Gastroesophageal sphincter (tissue), 4 donors: ENCODE measurements around the gene HSPA1L. TPM values are rescaled to one million over a fixed set of nuclear protein-coding genes. Genes with fewer than 3 reads are reported as not detected.
"Not testable (repeated sequence)": the region's sequence is repeated elsewhere in the genome, so short reads cannot be mapped to it uniquely, and the experiment has no call there.

ENCODE experiments used
- ATAC-seq: fragments of 150-250 bp; one replicate; pipeline ENCODE4 v1.9.1; 2016; ENCODE audit warnings: mild to moderate bottlenecking, moderate library complexity
- H3K27ac ChIP-seq, 4 donors: fragments of 200-600 bp; sonication (generic) in 3 of 4; 1 replicate in 3 of 4; 2 replicates in 1 of 4; pipeline ENCODE4 v1.5.1; 2016 to 2019
- H3K27me3 ChIP-seq: fragments of 200-600 bp; sonication (generic); one replicate; pipeline ENCODE4 v1.5.1; 2019
- H3K36me3 ChIP-seq, 2 donors: fragments of 200-600 bp; sonication (generic); one replicate each; pipeline ENCODE4 v1.5.1; 2019; ENCODE audit warnings: control low read depth in 1 of 2
- H3K4me1 ChIP-seq, 3 donors: fragments of 200-600 bp; sonication (generic); 1 replicate in 2 of 3; 2 replicates in 1 of 3; pipeline ENCODE4 v1.5.1; 2016 to 2019; ENCODE audit warnings: control low read depth in 2 of 3
- H3K4me3 ChIP-seq, 2 donors: fragments of 200-600 bp; sonication (generic); one replicate each; pipeline ENCODE4 v1.5.1; 2019; ENCODE audit warnings: mild to moderate bottlenecking in 1 of 2, moderate library complexity in 1 of 2
- H3K9me3 ChIP-seq, 3 donors: fragments of 200-600 bp; sonication (generic); one replicate each; pipeline ENCODE4 v1.5.1; 2017 to 2019; ENCODE audit warnings: control low read depth in 2 of 3
- EP300 ChIP-seq: sonication (generic); formaldehyde crosslinking; IDR thresholded peaks from one replicate; pipeline ENCODE4 v1.6.1; 2017; ENCODE audit warnings: antibody characterized with exemption, mild to moderate bottlenecking
- POLR2A ChIP-seq, 2 donors: fragments of 450-650 bp; IDR thresholded peaks; one replicate each; pipeline ENCODE4 v1.6.1; 2017; ENCODE audit warnings: antibody characterized with exemption in 2 of 2, mild to moderate bottlenecking in 2 of 2, moderate library complexity in 1 of 2
- POLR2AphosphoS5 ChIP-seq: sonication (generic); formaldehyde crosslinking; IDR thresholded peaks from one replicate; pipeline ENCODE4 v1.6.1; 2017; ENCODE audit warnings: antibody characterized with exemption
- WGBS, 2 donors: methylation state at CpG; one replicate each; pipeline ENCODE4 v1.1.5; 2018; ENCODE audit warnings: low coverage in 1 of 2; 5-methylcytosine and 5-hydroxymethylcytosine counted together
- total RNA-seq, 4 donors: library from RNA; depleted of rRNA; stranded (reverse); fragments of >200 nt; gene quantifications; one replicate each; pipeline ENCODE4 v1.1.0, GENCODE V29; 2016
- TF ChIP-seq, protein P1 (sequence below), 4 experiments: fragments of 200-600 bp in 2 of 4; fragments of 450-650 bp in 2 of 4; sonication (generic) in 1 of 4; IDR thresholded peaks; one replicate each; pipeline ENCODE4 v1.5.1; 2017 to 2019; ENCODE audit warnings: antibody characterized with exemption in 4 of 4, mild to moderate bottlenecking in 2 of 4, moderate library complexity in 2 of 4

Gene HSPA1L
- total RNA-seq, 4 donors from 2014 or later = 1.9 to 3.9 (median 2.6) TPM

GRCh38 chr6:31851485-31851832, 36.4 kb upstream of the HSPA1L start:
- TF ChIP-seq POLR2A (IDR thresholded peaks at IDR 0.05) (no peak), EP300 (no peak), POLR2AphosphoS5 (no peak)
- TF ChIP-seq, protein P1, sequence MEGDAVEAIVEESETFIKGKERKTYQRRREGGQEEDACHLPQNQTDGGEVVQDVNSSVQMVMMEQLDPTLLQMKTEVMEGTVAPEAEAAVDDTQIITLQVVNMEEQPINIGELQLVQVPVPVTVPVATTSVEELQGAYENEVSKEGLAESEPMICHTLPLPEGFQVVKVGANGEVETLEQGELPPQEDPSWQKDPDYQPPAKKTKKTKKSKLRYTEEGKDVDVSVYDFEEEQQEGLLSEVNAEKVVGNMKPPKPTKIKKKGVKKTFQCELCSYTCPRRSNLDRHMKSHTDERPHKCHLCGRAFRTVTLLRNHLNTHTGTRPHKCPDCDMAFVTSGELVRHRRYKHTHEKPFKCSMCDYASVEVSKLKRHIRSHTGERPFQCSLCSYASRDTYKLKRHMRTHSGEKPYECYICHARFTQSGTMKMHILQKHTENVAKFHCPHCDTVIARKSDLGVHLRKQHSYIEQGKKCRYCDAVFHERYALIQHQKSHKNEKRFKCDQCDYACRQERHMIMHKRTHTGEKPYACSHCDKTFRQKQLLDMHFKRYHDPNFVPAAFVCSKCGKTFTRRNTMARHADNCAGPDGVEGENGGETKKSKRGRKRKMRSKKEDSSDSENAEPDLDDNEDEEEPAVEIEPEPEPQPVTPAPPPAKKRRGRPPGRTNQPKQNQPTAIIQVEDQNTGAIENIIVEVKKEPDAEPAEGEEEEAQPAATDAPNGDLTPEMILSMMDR (IDR thresholded peaks at IDR 0.05) = no peak
- no peaks in the 10 kb centered on the region for H3K9me3 ChIP-seq
- H3K4me1 ChIP-seq = no peaks in the 10 kb centered on the region
- ATAC-seq = no peak
- no peaks in the 10 kb centered on the region for H3K27me3 ChIP-seq
- no peaks in the 10 kb centered on the region for H3K36me3 ChIP-seq
- H3K27ac ChIP-seq = no peak overlapping the region
- 59 to 80% methylated on average over 1 to 2 of the region's 2 CpGs for WGBS, 2 donors
- no peak overlapping the region for H3K4me3 ChIP-seq

DNA sequence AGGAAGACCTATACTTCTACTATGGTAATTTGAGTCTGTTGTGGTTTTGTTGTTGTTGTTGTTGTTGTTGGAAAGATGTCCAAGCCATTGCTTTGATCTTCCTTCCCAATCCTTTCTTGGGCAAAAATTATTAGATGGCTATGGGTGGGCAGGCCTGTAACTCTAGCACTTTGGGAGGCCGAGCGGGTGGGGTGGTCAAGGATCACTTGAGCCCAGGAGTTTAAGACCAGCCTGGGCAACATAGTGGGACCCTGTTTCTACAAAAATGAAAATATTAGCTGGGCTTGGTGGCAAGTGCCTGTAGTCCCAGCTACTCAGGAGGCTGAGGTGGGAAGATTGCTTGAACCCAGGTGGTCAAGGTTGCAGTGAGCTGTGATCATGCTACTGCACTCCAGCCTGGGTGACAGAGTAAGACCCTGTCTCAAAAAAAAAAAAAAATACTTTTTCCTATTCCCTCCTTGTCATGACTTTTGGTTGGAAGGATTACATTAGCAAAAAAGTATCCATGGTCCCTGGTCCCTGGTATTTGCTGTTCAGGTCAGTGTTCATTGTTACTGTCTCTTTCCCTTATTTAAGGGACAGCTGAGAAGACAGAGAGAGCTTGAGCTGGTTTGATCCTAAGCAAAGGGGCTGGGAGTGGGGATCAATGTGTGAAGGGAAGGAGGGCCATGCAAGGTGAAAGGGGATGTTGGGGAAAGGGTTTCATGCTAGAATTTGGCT, 35.8 kb upstream of the HSPA1L start:
- Histone ChIP-seq H3K4me3 (no peak overlapping the region), H3K36me3 (no peaks in the 10 kb centered on the region), H3K27ac (no peak overlapping the region), H3K4me1 (no peaks in the 10 kb centered on the region), H3K9me3 (no peaks in the 10 kb centered on the region), H3K27me3 (no peaks in the 10 kb centered on the region)
- TF ChIP-seq, protein P1 (IDR thresholded peaks at IDR 0.05) = no peak
- TF ChIP-seq POLR2A (IDR thresholded peaks at IDR 0.05) (no peak), POLR2AphosphoS5 (no peak)
- 100% methylated on average over 2 of the region's 2 CpGs; no CpG with 5 or more reads in 1 of the 2 donors for WGBS, 2 donors
- no peak for ATAC-seq

DNA sequence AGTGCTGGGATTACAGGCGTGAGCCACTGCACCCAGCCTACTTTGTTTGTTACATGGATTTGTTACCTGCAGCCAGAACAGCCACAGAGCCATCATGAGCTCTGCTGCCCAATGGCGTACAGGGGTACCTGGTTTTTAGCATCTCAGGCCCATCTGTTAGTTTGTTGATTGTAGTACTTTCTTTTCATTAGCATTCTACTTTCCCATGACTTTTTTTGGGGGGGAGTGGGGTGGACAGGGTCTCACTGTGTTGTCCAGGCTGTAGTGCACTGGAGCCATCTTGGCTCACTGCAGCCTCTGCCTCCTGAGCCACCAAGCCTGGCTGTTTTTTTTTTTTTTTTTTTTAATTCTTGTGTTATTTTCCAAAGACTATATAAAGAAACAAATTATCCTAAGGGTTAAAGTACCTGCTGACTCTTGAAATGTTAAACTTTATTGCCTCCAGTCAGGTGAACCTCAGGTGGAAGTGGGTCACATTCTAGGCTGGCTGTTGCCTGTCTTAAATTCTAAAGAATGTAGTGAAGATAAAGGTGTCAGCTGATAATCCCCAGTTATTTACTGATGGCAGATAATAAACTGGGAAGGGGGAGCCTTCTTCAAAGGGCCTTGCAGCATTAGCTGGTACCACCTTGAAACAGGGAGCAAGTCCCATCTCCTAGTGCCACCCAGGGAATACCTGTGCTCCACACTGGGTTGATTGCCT, 32.3 kb upstream of the HSPA1L start:
- H3K9me3 ChIP-seq = no peaks in the 10 kb centered on the region
- H3K4me1 ChIP-seq = no peaks in the 10 kb centered on the region
- TF ChIP-seq POLR2A (IDR thresholded peaks at IDR 0.05) (no peak), EP300 (no peak), POLR2AphosphoS5 (no peak)
- TF ChIP-seq, protein P1 (IDR thresholded peaks at IDR 0.05) = no peak
- 63 to 100% methylated on average over 1 to 2 of the region's 2 CpGs for WGBS, 2 donors
- no peak overlapping the region for H3K4me3 ChIP-seq
- no peak for ATAC-seq
- peaks cover 0 to 8% of the 10 kb centered on the region in 2 donors for H3K36me3 ChIP-seq
- no peak overlapping the region for H3K27ac ChIP-seq
- no peaks in the 10 kb centered on the region for H3K27me3 ChIP-seq

DNA sequence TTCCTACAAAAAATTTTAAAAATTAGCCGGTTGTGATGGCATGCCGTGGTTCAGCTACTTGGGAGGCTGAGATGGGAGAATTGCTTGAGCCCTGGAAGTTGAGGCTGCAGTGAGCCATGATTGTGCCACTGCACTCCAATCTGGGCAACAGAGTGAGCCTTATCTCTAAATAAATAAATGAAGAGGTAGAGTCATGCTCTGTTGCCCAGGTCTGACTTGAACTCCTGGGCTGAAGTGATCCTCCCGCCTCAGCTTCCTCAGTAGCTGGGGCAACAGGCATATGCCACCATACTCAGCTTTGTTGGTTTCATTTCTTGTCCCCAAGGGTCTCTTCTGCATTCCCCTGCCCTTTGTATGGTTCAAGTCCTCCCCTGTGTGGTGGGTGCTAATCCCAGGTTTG, 29.4 kb upstream of the HSPA1L start:
- Histone ChIP-seq H3K27ac (no peak overlapping the region), H3K36me3 (peaks cover 0 to 31% of the 10 kb centered on the region in 2 donors), H3K9me3 (no peaks in the 10 kb centered on the region), H3K4me3 (no peak overlapping the region), H3K27me3 (no peaks in the 10 kb centered on the region), H3K4me1 (no peaks in the 10 kb centered on the region)
- TF ChIP-seq, protein P1 (IDR thresholded peaks at IDR 0.05) = no peak
- no peak for TF ChIP-seq POLR2AphosphoS5
- no peak for TF ChIP-seq EP300
- TF ChIP-seq POLR2A (IDR thresholded peaks at IDR 0.05) = no peak
- WGBS, 2 donors = 97% methylated on average over 3 of the region's 3 CpGs; no CpG with 5 or more reads in 1 of the 2 donors
- no peak for ATAC-seq

DNA sequence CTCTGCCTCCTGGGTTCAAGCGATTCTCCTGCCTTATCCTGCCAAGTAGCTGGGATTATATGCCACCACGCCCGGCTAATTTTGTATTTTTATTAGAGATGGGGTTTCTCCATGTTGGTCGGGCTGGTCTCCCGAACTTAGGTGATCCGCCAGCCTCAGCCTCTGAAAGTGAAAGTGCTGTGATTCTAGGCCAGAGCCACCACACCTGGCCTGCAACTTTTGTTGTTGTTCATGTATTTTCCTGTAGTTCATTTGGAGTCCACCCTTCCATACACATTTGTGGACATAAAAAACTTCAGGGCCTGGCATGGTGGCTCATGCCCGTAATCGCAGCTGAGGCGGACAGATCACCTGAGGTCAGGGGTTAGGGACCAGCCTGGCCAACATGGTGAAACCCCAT, 27.0 kb upstream of the HSPA1L start:
- no peak for TF ChIP-seq POLR2AphosphoS5
- TF ChIP-seq EP300 = no peak
- TF ChIP-seq, protein P1 (IDR thresholded peaks at IDR 0.05) = no peak
- no peak for TF ChIP-seq POLR2A (IDR thresholded peaks at IDR 0.05)
- Histone ChIP-seq H3K36me3 (peaks cover 0 to 56% of the 10 kb centered on the region in 2 donors), H3K27me3 (no peaks in the 10 kb centered on the region), H3K4me1 (peaks cover 0 to 21% (median 4%) of the 10 kb centered on the region in 3 donors), H3K4me3 (no peak overlapping the region), H3K27ac (no peak overlapping the region), H3K9me3 (no peaks in the 10 kb centered on the region)
- no peak for ATAC-seq
- WGBS, 2 donors = 91 to 93% methylated on average over 3 to 6 of the region's 9 CpGs

- H3K4me1 ChIP-seq = peaks cover 4 to 39% (median 17%) of the 10 kb centered on the region in 3 donors
- peaks cover 0 to 61% of the 10 kb centered on the region in 2 donors for H3K36me3 ChIP-seq
- H3K4me3 ChIP-seq, H3K27ac ChIP-seq, H3K27me3 ChIP-seq, ATAC-seq, H3K9me3 ChIP-seq: not testable (repeated sequence)
- 65 to 74% methylated on average over 4 to 8 of the region's 8 CpGs for WGBS, 2 donors
Observed at GRCh38 chr6:31839779-31840126, 24.7 kb upstream of the HSPA1L start.
